Activated naive CD4-positive, alpha-beta T cell treated with anti-CD3 and anti-CD28 coated beads, Interleukin-2, amount 50 U/mL, for 24 hours (primary cell): ENCODE measurements around the gene CORO2B.
"Not testable (repeated sequence)": the region's sequence is repeated elsewhere in the genome, so short reads cannot be mapped to it uniquely, and the experiment has no call there.

ENCODE experiments used
- H3K27ac Mint-ChIP-seq: one replicate; pipeline ENCODE4 v1.8.0; 2021; ENCODE audit warnings: mild to moderate bottlenecking, mixed read lengths
- H3K27me3 Mint-ChIP-seq: one replicate; pipeline ENCODE4 v1.8.0; 2021; ENCODE audit warnings: mixed read lengths
- H3K36me3 Mint-ChIP-seq: one replicate; pipeline ENCODE4 v1.8.0; 2021; ENCODE audit warnings: mixed read lengths
- H3K4me1 Mint-ChIP-seq: one replicate; pipeline ENCODE4 v1.8.0; 2021; ENCODE audit warnings: mixed read lengths
- H3K4me3 Mint-ChIP-seq: one replicate; pipeline ENCODE4 v1.8.0; 2021; ENCODE audit warnings: mild to moderate bottlenecking, mixed read lengths
- H3K9me3 Mint-ChIP-seq: one replicate; pipeline ENCODE4 v1.8.0; 2021; ENCODE audit warnings: mixed read lengths

The CORO2B gene

GRCh38 chr15:68759982-68760579 lies 181.3 kb downstream of the CORO2B start:
- H3K4me3 Mint-ChIP-seq: not testable (repeated sequence)

GRCh38 chr15:68763063-68763462 lies 184.3 kb downstream of the CORO2B start:
- no peaks in the 10 kb centered on the region for H3K36me3 Mint-ChIP-seq
- H3K9me3 Mint-ChIP-seq: no peaks in the 10 kb centered on the region
- H3K27ac Mint-ChIP-seq: no peak overlapping the region
- no peak overlapping the region for H3K4me3 Mint-ChIP-seq
- peaks cover 5% of the 10 kb centered on the region for H3K27me3 Mint-ChIP-seq
- H3K4me1 Mint-ChIP-seq: no peaks in the 10 kb centered on the region

More at GRCh38 chr15:68759982-68760579, 181.3 kb downstream of the CORO2B start:
- H3K36me3 Mint-ChIP-seq, H3K9me3 Mint-ChIP-seq, H3K4me1 Mint-ChIP-seq, H3K27me3 Mint-ChIP-seq, H3K27ac Mint-ChIP-seq: not testable (repeated sequence)

- Mint-ChIP-seq H3K36me3 (no peaks in the 10 kb centered on the region), H3K4me3 (no peak overlapping the region), H3K9me3 (no peaks in the 10 kb centered on the region), H3K27me3 (peaks cover 2% of the 10 kb centered on the region), H3K27ac (no peak overlapping the region), H3K4me1 (no peaks in the 10 kb centered on the region)
These were observed 185.3 kb downstream of the CORO2B start for GRCh38 chr15:68764090-68764489.

GRCh38 chr15:68765602-68766368 lies 187.0 kb downstream of the CORO2B start:
- H3K36me3 Mint-ChIP-seq: no peaks in the 10 kb centered on the region
- H3K9me3 Mint-ChIP-seq: no peaks in the 10 kb centered on the region
- no peaks in the 10 kb centered on the region for H3K4me1 Mint-ChIP-seq
- H3K27ac Mint-ChIP-seq: no peak overlapping the region
- H3K4me3 Mint-ChIP-seq: no peak overlapping the region
- H3K27me3 Mint-ChIP-seq: peaks cover 3% of the 10 kb centered on the region

GRCh38 chr15:68767833-68768232 lies 189.0 kb downstream of the CORO2B start:
- Mint-ChIP-seq H3K9me3 (no peaks in the 10 kb centered on the region), H3K27me3 (peaks cover 3% of the 10 kb centered on the region), H3K36me3 (no peaks in the 10 kb centered on the region), H3K27ac (no peak overlapping the region), H3K4me3 (no peak overlapping the region), H3K4me1 (no peaks in the 10 kb centered on the region)

- Mint-ChIP-seq H3K27ac (no peak overlapping the region), H3K9me3 (no peaks in the 10 kb centered on the region), H3K36me3 (no peaks in the 10 kb centered on the region), H3K27me3 (peaks cover 3% of the 10 kb centered on the region), H3K4me1 (no peaks in the 10 kb centered on the region), H3K4me3 (no peak overlapping the region)
These were observed 189.5 kb downstream of the CORO2B start for GRCh38 chr15:68768321-68768720.

- no peaks in the 10 kb centered on the region for H3K36me3 Mint-ChIP-seq
- H3K9me3 Mint-ChIP-seq: no peaks in the 10 kb centered on the region
- no peak overlapping the region for H3K4me3 Mint-ChIP-seq
- H3K27me3 Mint-ChIP-seq: peaks cover 3% of the 10 kb centered on the region
- no peaks in the 10 kb centered on the region for H3K4me1 Mint-ChIP-seq
- H3K27ac Mint-ChIP-seq: no peak overlapping the region
These were observed 190.9 kb downstream of the CORO2B start for GRCh38 chr15:68769702-68770101.

- Mint-ChIP-seq H3K36me3 (no peaks in the 10 kb centered on the region), H3K4me1 (no peaks in the 10 kb centered on the region), H3K27me3 (peaks cover 3% of the 10 kb centered on the region), H3K27ac (no peak overlapping the region), H3K9me3 (no peaks in the 10 kb centered on the region), H3K4me3 (no peak overlapping the region)
These were observed 191.4 kb downstream of the CORO2B start for GRCh38 chr15:68770216-68770615.

- Mint-ChIP-seq H3K36me3 (no peaks in the 10 kb centered on the region), H3K9me3 (no peaks in the 10 kb centered on the region), H3K4me3 (no peak overlapping the region), H3K27ac (no peak overlapping the region), H3K27me3 (peaks cover 1% of the 10 kb centered on the region), H3K4me1 (peaks cover 4% of the 10 kb centered on the region)
These were observed 194.2 kb downstream of the CORO2B start for GRCh38 chr15:68773036-68773435.

GRCh38 chr15:68774120-68774519 lies 195.3 kb downstream of the CORO2B start:
- H3K4me1 Mint-ChIP-seq: peaks cover 4% of the 10 kb centered on the region
- no peaks in the 10 kb centered on the region for H3K36me3 Mint-ChIP-seq
- no peaks in the 10 kb centered on the region for H3K9me3 Mint-ChIP-seq
- no peak overlapping the region for H3K4me3 Mint-ChIP-seq
- no peak overlapping the region for H3K27ac Mint-ChIP-seq
- H3K27me3 Mint-ChIP-seq: peaks cover 1% of the 10 kb centered on the region

GRCh38 chr15:68774521-68775235 lies 195.9 kb downstream of the CORO2B start:
- Mint-ChIP-seq H3K4me1 (peaks cover 4% of the 10 kb centered on the region), H3K36me3 (no peaks in the 10 kb centered on the region), H3K4me3 (no peak overlapping the region), H3K9me3 (no peaks in the 10 kb centered on the region), H3K27me3 (no peaks in the 10 kb centered on the region), H3K27ac (no peak overlapping the region)

GRCh38 chr15:68775236-68775577 lies 196.4 kb downstream of the CORO2B start:
- Mint-ChIP-seq H3K4me1 (peaks cover 4% of the 10 kb centered on the region), H3K27me3 (no peaks in the 10 kb centered on the region), H3K9me3 (no peaks in the 10 kb centered on the region), H3K36me3 (no peaks in the 10 kb centered on the region), H3K27ac (no peak overlapping the region), H3K4me3 (no peak overlapping the region)

- no peak overlapping the region for H3K4me3 Mint-ChIP-seq
- H3K36me3 Mint-ChIP-seq: no peaks in the 10 kb centered on the region
- H3K9me3 Mint-ChIP-seq: no peaks in the 10 kb centered on the region
- no peaks in the 10 kb centered on the region for H3K27me3 Mint-ChIP-seq
- peaks cover 4% of the 10 kb centered on the region for H3K4me1 Mint-ChIP-seq
- no peak overlapping the region for H3K27ac Mint-ChIP-seq
These were observed 197.1 kb downstream of the CORO2B start for GRCh38 chr15:68775671-68776476.

GRCh38 chr15:68776477-68777270 lies 197.9 kb downstream of the CORO2B start:
- Mint-ChIP-seq H3K27ac (no peak overlapping the region), H3K9me3 (no peaks in the 10 kb centered on the region), H3K36me3 (peaks cover under 1% of the 10 kb centered on the region), H3K4me3 (no peak overlapping the region), H3K4me1 (peaks cover 5% of the 10 kb centered on the region), H3K27me3 (no peaks in the 10 kb centered on the region)
